ENCODE measurements around the gene LCN1. TPM values are rescaled to one million over a fixed set of nuclear protein-coding genes. Genes with fewer than 3 reads are reported as not detected.
"Not testable (repeated sequence)": the region's sequence is repeated elsewhere in the genome, so short reads cannot be mapped to it uniquely, and the experiment has no call there.

Gene LCN1
- total RNA-seq, 4 donors from 2014 or later = not detected

DNA sequence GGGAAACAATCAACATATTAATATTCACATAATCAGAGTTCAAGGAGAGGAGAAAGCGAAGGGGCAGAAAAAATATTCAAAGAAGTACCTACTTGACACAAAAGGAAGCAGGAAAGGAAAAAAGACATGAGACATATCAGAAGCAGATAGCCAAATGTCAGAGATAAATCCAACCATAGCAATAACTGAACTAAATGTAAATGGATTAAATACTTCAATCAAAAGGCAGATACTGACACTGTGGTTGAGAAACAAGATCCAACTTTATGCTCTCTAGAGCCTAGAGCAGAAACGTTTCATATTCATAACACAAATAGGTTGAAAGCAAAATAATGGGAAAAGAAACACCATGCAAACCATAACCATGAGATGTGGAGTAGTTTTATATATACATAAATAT is 11.8 kb upstream of the LCN1 start:
- in situ Hi-C loops (cut with MboI; ENCODE audit: low sequenced_read_pairs in 4 of 4) (no loop called here), intact Hi-C loops (cut with DNase I; ENCODE audit: low total_unique reads) (no loop called here)
- peaks cover 0 to 2% of the 10 kb centered on the region in 2 donors for H3K36me3 ChIP-seq
- no peak for DNase-seq
- no peaks in the 10 kb centered on the region for H3K9me3 ChIP-seq
- no peak for TF ChIP-seq POLR2A (IDR thresholded peaks at IDR 0.05)
- TF ChIP-seq, protein P1, sequence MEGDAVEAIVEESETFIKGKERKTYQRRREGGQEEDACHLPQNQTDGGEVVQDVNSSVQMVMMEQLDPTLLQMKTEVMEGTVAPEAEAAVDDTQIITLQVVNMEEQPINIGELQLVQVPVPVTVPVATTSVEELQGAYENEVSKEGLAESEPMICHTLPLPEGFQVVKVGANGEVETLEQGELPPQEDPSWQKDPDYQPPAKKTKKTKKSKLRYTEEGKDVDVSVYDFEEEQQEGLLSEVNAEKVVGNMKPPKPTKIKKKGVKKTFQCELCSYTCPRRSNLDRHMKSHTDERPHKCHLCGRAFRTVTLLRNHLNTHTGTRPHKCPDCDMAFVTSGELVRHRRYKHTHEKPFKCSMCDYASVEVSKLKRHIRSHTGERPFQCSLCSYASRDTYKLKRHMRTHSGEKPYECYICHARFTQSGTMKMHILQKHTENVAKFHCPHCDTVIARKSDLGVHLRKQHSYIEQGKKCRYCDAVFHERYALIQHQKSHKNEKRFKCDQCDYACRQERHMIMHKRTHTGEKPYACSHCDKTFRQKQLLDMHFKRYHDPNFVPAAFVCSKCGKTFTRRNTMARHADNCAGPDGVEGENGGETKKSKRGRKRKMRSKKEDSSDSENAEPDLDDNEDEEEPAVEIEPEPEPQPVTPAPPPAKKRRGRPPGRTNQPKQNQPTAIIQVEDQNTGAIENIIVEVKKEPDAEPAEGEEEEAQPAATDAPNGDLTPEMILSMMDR (IDR thresholded peaks at IDR 0.05 in 4 of 5, conservative IDR thresholded peaks at IDR 0.05 in 1 of 5) = no peak
- H3K27me3 ChIP-seq = no peaks in the 10 kb centered on the region
- no peak overlapping the region for H3K27ac ChIP-seq
- H3K4me3 ChIP-seq = no peak overlapping the region
- ATAC-seq = no peak
- no peaks in the 10 kb centered on the region for H3K4me1 ChIP-seq

DNA sequence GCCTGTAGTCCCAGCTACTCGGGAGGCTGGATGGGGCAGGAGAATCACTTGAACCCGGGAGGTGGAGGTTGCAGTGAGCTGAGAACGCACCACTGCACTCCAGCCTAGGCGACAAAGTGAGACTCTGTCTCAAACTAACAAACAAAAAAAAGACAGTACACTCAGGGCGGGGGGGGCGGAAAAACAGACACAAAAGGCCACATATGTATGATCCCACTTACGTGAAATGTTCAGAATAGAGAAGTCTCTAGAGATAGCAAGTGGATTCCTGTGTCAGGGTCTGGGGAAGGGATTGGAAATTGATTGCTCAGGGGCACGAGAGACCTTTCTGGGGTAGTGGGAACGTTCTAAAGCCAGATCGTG is 9.0 kb upstream of the LCN1 start:
- DNase-seq (no peak), ATAC-seq (no peak)
- no peak overlapping the region for H3K4me3 ChIP-seq
- in situ Hi-C loops (cut with MboI; ENCODE audit: low sequenced_read_pairs in 4 of 4) = no loop called here
- H3K4me1 ChIP-seq = no peaks in the 10 kb centered on the region
- no peak overlapping the region for H3K27ac ChIP-seq
- no peaks in the 10 kb centered on the region for H3K36me3 ChIP-seq
- no peaks in the 10 kb centered on the region for H3K9me3 ChIP-seq
- intact Hi-C loops (cut with DNase I; ENCODE audit: low total_unique reads) = no loop called here
- TF ChIP-seq, protein P1 (IDR thresholded peaks at IDR 0.05 in 4 of 5, conservative IDR thresholded peaks at IDR 0.05 in 1 of 5) = no peak
- TF ChIP-seq POLR2A (IDR thresholded peaks at IDR 0.05) = no peak
- H3K27me3 ChIP-seq = no peaks in the 10 kb centered on the region

DNA sequence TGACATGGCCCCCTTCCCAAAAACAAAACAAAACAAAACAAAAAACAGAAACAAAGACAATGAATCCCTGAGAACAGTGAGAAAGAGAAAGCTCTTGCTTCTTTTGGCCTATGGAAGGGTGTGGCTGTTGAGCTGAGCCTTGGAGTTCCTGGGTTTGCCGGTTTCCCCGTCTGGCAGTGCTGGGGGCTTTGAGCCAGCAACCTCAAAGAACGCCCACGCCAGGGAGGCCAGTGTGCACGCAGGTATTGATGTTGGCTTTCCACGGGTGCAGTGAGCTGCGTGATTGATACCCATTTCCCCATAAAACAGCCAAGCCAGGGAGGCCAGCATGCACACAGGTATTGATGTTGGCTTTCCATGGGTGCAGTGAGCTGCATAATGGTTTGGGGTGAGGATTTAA is 8.3 kb upstream of the LCN1 start:
- no peaks in the 10 kb centered on the region for H3K4me1 ChIP-seq
- H3K36me3 ChIP-seq = no peaks in the 10 kb centered on the region
- H3K27me3 ChIP-seq = no peaks in the 10 kb centered on the region
- H3K9me3 ChIP-seq = no peaks in the 10 kb centered on the region
- TF ChIP-seq, protein P1 (IDR thresholded peaks at IDR 0.05 in 4 of 5, conservative IDR thresholded peaks at IDR 0.05 in 1 of 5) = no peak
- no peak for TF ChIP-seq POLR2A (IDR thresholded peaks at IDR 0.05)
- H3K27ac ChIP-seq = no peak overlapping the region
- no peak overlapping the region for H3K4me3 ChIP-seq
- ATAC-seq (no peak), DNase-seq (no peak)
- intact Hi-C loops (cut with DNase I; ENCODE audit: low total_unique reads) = no loop called here
- in situ Hi-C loops (cut with MboI; ENCODE audit: low sequenced_read_pairs in 4 of 4) = no loop called here

DNA sequence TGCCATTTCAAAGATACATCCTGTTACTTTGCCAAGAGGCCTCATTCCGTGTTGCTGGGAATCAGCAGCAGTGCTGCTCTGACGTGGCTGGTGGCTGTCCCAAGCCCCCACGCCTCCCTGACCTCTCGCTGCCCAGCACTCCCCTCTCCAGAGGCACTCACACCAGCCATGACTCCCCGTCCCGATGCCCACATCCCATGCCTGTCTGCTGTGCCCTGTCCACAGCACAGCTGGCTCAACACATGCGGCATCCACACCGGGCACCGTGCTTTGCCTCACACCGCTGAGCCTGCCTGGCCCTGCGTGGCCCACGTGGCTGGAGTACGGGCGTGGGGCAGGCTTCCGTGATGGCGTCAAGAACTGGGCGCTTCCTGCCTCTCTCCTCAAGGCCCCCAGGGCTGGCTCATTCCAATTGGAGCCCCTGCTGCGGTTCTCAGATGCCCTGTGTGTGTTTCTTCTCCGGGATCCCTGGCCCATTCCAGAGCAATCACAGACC is 7.8 kb upstream of the LCN1 start:
- Histone ChIP-seq H3K36me3 (no peaks in the 10 kb centered on the region), H3K9me3 (no peaks in the 10 kb centered on the region), H3K27ac (no peak overlapping the region), H3K27me3 (peaks cover 0 to 1% (median 0%) of the 10 kb centered on the region in 3 donors), H3K4me1 (no peaks in the 10 kb centered on the region), H3K4me3 (no peak overlapping the region)
- in situ Hi-C loops (cut with MboI; ENCODE audit: low sequenced_read_pairs in 4 of 4) (no loop called here), intact Hi-C loops (cut with DNase I; ENCODE audit: low total_unique reads) (no loop called here)
- ATAC-seq (no peak), DNase-seq (no peak)
- TF ChIP-seq, protein P1 (IDR thresholded peaks at IDR 0.05 in 4 of 5, conservative IDR thresholded peaks at IDR 0.05 in 1 of 5) = no peak
- no peak for TF ChIP-seq POLR2A (IDR thresholded peaks at IDR 0.05)

DNA sequence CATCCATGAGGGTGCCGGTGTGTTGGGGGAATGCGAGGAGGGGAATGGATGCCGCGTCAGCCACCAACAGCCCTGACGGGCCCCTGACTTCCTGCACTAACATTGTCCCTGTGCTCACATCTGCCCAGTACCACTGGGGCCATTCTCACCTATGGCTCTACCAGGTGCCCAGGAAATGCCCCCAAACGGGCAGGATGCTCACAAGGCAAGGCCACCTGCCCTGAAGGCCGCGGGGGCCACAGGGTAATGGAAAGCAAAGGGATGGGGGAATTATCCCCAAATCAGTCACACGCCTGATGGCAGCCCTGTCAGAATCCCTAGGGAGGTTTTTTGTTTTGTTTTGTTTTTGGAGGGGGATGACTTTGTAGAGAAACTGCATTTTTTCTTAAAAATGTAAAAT is 7.3 kb upstream of the LCN1 start:
- DNase-seq; H3K9me3 ChIP-seq; ATAC-seq; H3K36me3 ChIP-seq; H3K27me3 ChIP-seq; H3K4me3 ChIP-seq; H3K4me1 ChIP-seq; H3K27ac ChIP-seq; in situ Hi-C loops (cut with MboI; ENCODE audit: low sequenced_read_pairs in 4 of 4); intact Hi-C loops (cut with DNase I; ENCODE audit: low total_unique reads): not testable (repeated sequence)
